ENCODE results near the gene ZNF718.

DNA sequence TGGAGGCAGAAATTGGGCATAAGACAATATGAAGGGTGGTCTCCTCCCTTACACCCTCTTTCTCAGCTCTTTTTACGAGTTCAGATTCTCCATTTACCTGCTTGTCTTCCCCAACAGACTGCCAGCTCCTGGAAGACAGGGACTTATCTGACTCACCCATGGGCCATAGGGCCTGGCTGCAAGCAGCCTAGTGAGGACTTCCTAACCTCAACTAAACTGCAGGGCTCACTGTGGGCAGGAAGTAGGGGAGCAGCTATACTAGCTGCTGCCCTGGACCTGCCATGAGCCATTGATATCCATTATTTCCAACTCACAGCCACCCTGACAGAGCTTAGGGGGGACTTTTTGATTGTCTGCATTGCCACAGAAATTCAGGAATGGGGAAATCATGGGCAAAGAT is 11.5 kb upstream of the ZNF718 start:
- TF ChIP-seq, protein P1, sequence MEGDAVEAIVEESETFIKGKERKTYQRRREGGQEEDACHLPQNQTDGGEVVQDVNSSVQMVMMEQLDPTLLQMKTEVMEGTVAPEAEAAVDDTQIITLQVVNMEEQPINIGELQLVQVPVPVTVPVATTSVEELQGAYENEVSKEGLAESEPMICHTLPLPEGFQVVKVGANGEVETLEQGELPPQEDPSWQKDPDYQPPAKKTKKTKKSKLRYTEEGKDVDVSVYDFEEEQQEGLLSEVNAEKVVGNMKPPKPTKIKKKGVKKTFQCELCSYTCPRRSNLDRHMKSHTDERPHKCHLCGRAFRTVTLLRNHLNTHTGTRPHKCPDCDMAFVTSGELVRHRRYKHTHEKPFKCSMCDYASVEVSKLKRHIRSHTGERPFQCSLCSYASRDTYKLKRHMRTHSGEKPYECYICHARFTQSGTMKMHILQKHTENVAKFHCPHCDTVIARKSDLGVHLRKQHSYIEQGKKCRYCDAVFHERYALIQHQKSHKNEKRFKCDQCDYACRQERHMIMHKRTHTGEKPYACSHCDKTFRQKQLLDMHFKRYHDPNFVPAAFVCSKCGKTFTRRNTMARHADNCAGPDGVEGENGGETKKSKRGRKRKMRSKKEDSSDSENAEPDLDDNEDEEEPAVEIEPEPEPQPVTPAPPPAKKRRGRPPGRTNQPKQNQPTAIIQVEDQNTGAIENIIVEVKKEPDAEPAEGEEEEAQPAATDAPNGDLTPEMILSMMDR (IDR thresholded peaks at IDR 0.05), result no peak
- TF ChIP-seq POLR2A (IDR thresholded peaks at IDR 0.05), result no peak
- no peak for TF ChIP-seq POLR2AphosphoS5 (IDR thresholded peaks at IDR 0.05)
- TF ChIP-seq EP300 (IDR thresholded peaks at IDR 0.05), result no peak

Measured in gastroesophageal sphincter (tissue), 3 donors.